Measurements from ENCODE around the gene FYCO1.

DNA sequence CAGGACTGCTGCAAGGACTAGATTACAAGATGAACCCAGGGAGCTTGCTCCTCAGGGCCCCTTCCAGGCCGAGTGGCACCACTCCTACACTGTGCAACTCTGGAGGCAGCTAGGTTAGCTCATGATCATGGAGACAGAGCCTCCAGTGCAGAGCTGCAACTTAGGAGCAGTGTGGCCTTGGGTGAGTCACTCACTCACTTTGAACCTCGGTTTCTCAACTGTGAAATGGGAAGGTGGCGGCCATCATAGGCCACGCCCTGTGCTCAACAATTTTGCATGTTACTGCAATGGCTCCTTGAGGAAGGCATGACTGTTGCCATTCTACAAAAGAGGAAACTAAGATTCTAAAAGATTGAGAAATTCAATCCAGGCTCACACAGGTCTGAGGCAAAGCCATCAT lies 63.5 kb downstream of the FYCO1 start:
- TF ChIP-seq, protein P1, sequence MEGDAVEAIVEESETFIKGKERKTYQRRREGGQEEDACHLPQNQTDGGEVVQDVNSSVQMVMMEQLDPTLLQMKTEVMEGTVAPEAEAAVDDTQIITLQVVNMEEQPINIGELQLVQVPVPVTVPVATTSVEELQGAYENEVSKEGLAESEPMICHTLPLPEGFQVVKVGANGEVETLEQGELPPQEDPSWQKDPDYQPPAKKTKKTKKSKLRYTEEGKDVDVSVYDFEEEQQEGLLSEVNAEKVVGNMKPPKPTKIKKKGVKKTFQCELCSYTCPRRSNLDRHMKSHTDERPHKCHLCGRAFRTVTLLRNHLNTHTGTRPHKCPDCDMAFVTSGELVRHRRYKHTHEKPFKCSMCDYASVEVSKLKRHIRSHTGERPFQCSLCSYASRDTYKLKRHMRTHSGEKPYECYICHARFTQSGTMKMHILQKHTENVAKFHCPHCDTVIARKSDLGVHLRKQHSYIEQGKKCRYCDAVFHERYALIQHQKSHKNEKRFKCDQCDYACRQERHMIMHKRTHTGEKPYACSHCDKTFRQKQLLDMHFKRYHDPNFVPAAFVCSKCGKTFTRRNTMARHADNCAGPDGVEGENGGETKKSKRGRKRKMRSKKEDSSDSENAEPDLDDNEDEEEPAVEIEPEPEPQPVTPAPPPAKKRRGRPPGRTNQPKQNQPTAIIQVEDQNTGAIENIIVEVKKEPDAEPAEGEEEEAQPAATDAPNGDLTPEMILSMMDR (IDR thresholded peaks at IDR 0.05): no peak
- no peak for TF ChIP-seq POLR2A (IDR thresholded peaks at IDR 0.05)

All from thyroid gland (tissue), 4 donors.